GM19328 (cell line): ENCODE results near the gene PLEKHA5.
"Not testable (repeated sequence)": the region's sequence is repeated elsewhere in the genome, so short reads cannot be mapped to it uniquely, and the experiment has no call there.

Experiments used
- ATAC-seq: cut with Tn5 transposase; IDR thresholded peaks from one replicate; pipeline ENCODE4 v1.9.1; 2021; ENCODE audit warnings: mild to moderate bottlenecking, moderate library complexity; ENCODE audit not compliant: unreplicated experiment

The PLEKHA5 gene

DNA sequence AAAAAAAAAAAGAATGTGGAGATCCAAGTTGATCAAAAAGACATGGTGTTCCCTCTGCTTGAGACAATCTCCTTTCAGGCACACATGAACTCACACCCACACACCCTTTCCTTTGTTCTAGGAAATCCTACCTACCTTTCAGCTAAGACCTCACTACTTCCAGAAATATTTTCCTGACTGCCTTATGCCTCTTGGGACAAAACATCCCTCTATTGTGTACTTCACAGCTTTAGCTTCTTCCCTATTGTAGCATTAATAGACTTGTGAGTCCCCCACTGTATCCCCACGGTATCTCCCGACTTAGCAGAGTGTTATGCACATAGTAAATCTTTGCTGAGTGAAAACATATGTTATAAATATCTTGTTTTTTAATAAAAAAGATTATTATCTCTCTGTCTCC lies 264.9 kb downstream of the PLEKHA5 start:
- ATAC-seq, result no peak

GRCh38 chr12:19397534-19397933 lies 268.0 kb downstream of the PLEKHA5 start:
- no peak for ATAC-seq

DNA sequence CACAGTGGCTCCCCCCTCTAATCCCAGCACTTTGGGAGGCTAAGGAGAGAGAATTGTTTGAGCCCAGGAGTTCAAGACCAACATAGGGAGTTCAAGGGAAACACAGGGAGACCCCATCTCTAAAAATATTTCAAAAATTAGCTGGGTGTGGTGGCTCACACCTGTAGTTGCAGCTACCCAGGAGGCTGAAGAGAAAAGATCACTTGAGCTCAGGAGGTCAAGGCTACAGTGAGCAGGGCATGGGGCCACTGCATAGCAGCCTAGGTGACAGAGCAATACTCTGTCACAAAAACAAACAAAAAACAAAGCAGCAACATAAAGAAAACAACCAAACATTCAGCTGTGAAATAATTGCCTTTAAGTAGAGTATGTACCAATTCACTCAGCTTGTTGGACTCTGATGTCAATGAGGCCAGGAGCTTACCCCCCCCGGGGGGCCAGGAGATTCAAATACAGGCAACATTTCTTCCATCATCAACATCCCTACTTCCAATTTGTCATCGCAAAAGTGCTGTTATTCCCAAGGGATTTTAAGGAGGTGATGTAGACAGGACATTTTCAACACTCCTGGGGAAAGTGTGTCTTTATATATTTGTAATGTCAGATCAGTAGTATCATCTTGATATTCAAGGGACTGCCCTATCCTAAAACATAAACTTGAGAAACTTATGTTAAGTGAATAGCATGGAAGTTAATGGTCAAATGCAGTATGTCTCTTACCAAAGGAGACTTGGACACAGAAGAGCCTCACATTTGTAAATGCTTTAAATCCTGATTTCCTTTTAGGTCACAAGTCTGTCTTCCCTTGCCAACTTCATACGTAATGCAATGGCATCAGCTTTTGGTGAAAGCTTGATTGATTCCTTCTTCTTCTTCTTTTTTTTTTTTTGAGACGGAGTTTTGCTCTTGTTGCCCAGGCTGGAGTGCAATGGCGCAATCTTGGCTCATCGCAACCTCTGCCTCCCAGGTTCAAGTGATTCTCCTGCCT lies 269.1 kb downstream of the PLEKHA5 start:
- no peak for ATAC-seq

DNA sequence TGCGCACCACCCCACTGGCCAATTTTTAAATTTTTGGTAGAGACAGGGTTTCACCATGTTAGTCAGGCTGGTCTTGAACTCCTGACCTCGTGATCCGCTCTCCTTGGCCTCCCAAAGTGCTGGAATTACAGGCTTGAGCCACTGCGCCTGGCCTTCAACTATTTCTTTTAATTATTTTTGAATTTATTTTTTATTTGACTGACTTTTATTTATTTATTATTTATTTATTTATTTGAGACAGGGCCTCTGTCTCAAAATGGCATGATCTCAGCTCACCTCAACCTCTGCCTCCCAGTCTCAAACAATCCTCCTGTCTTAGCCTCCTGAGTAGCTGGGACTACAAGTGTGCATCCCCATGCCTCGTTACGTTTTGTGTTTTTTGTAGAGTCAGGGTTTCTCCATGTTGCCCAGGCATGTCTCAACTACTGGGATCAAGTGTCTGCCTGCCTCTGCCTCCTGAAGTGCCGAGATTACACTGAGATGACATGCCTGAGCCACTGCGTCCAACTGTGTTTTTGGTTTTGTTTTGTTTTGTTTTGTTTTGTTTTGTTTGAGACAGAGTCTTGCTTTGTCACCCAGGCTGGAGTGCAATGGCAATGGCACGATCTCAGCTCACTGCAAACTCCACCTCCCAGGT lies 271.2 kb downstream of the PLEKHA5 start:
- ATAC-seq, result not testable (repeated sequence)

- no peak for ATAC-seq
These were observed 272.7 kb downstream of the PLEKHA5 start for GRCh38 chr12:19402211-19402610.

GRCh38 chr12:19402743-19403431 lies 273.4 kb downstream of the PLEKHA5 start:
- ATAC-seq, result no peak

DNA sequence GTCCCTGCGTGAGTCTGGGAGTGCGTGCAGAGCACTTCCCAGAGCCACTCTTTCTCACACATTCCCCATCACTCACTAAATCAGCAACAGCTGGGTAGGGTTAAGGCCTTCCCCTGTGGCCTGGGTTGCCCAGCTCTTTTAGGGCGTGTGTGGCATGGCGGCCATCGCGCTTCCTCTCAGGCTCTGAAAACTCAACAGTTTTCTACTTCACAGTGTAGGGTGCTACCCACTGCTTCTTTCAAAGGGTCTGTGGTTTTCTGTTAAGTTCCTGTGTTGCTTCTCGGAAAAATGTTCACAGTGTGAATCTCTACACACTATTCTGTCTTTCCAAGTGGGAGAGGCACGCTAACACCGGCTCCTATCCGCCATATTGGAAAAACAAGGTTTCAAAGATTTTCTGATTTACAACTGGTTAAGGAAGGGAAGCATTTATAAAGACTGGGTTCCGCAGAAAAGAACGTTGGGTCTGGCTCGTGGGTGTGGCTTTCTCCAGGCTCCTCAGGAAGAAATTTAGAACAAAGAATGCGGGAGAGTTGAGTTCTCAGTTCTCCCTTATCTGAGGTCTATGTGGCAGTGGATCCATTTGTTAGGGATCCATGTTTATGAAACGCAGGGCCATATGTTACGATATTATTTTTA lies 274.8 kb downstream of the PLEKHA5 start:
- no peak for ATAC-seq

GRCh38 chr12:19409376-19409775 lies 279.8 kb downstream of the PLEKHA5 start:
- no peak for ATAC-seq

DNA sequence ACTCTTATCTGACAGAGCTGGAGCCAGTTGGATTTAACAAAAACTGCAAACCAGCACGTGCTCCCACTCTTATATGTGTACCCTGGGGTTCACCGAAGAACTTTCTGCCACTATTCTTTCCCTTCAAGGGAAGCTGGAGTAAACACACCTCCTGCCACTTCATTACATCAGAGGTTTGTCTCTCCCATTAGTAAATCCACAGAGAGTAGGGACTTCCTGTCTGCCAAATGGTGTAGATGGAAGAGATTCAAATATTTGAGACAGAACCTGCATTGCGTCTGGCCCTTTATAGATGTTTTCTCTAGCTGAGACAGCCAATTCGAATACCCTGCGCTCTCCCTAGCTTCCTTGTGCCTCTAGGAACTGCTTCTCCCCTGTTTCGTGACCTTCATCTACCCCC lies 280.7 kb downstream of the PLEKHA5 start:
- ATAC-seq, result no peak

DNA sequence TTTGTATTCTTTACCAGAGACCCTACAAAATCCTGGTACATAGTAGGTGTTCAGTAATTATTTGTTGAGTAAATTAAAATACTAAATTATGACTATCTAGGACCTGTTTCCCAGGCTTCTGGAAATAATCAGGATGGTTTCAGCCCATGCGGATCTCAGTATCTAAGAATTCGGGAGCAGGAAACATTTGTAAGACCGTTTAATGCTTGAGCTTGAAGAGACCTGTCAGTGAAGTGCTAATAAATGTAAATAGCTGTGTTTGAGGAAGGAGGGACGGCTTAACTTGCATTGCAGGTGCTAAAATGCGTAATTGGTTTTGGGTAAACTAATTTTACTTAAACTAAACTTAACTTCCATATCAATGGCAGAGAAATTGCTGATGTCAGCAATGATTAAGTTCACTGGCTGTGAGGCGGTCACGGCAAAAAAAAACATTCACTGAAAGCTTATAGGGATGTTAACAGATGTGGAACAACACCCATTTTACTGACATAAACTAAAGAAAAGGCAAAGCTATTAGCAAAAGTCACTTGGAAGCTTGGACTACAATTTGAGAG lies 281.2 kb downstream of the PLEKHA5 start:
- ATAC-seq, result no peak

DNA sequence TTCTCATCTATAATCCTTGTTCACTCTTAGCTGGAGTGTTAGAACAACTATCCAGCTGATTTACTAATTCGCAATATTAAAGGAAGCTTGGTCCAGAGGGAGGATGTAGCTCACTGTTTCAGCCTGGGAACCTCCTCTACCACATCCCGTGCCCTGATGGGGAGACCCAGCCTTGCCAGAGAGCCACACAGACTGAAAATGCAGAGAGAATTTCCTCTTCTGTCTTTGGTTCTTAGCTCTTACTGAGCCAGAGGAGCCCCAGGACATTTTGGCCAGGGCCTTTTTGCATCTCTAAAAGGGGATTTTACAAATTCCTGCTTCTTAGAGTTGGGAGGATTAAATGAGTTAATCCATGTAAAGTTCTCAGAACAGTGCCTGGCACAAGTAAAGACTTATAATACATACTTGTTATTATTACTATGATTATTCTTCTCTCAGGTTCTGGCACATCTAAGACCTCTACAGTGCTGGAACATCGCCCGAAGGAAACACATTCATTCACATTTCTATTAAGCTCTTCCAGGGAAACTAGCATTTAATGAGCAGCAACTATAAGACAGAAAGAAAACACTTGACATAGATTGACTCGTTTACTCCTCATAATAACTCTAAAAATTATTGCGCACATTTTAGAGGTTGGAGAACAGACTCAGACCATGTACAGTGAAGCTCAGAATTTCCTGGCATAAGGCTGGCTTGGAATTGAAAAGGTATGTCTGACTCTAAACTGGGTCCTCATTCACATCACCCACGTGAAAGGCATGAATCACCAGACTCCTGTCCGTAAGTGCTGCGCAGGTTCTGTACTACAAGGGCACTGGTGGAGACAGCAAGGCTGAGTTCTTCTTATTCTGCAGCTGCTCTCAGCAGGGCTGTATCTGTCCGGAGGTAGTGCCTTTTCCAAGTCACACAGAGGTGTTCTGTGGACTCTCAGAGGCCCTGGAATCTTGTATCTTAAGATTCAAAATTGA lies 282.0 kb downstream of the PLEKHA5 start:
- ATAC-seq, result no peak

DNA sequence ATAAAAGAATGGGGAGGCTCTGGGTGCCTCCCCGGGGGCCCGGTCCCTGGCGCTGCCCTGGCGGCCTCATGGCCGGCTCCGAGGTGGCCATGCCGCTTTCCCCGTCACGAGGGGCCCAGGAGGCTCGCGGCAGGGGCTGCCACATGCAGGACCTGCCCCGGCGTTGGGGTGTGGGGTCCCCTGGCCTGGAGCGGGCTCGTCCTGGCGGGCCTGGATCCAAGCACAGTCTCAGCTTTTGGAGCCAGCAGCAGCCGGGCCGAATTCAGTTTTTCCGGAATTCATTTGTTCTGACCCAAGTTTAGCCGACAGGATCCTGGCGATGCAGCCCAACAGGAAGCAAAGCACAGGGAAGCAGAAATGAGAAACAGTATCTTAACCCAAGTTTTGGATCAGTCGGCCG lies 283.3 kb downstream of the PLEKHA5 start:
- ATAC-seq, result no peak

GRCh38 chr12:19413582-19413981 lies 284.0 kb downstream of the PLEKHA5 start:
- not testable (repeated sequence) for ATAC-seq

- ATAC-seq, result no peak
These were observed 286.0 kb downstream of the PLEKHA5 start for GRCh38 chr12:19415563-19415962.

- ATAC-seq, result no peak
These were observed 289.6 kb downstream of the PLEKHA5 start for GRCh38 chr12:19419086-19419485.

GRCh38 chr12:19421503-19422282 lies 292.2 kb downstream of the PLEKHA5 start:
- no peak for ATAC-seq

- ATAC-seq, result no peak
These were observed 293.8 kb downstream of the PLEKHA5 start for GRCh38 chr12:19423166-19423930.
